Measurements from ENCODE around the gene DISP3.

Gene DISP3

DNA sequence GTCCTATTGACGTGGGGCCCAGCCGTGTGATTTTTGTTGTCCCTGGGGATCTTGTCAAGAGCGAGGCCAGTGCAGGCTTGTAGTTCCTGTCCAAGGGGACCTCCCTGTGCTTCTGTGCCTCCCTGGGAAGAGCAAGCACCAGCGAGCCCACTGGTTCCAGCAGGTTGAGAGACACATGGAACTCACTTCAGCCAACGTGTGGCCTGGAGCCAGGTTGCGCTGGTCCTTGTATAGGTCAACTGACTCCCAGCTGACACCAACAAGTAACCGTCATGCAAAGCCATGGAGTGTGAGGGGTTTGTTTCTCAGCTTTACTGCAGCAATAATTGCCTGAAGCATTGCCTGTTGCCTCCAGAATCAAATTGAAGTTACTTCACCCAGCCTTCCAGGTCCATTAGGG is 63.0 kb downstream of the DISP3 start:
- H3K27me3 ChIP-seq (ENCODE audit: control insufficient read depth, low read length), result no peaks in the 10 kb centered on the region
- H4K20me1 ChIP-seq (ENCODE audit: control insufficient read depth, insufficient read depth, low read depth, low read length), result no peaks in the 10 kb centered on the region
- no peak overlapping the region for H3K27ac ChIP-seq (ENCODE audit: low read depth, low read length)
- no peak for TF ChIP-seq EZH2phosphoT487 (IDR thresholded peaks at IDR 0.05; ENCODE audit: borderline replicate concordance, low read length)
- TF ChIP-seq, protein P1, sequence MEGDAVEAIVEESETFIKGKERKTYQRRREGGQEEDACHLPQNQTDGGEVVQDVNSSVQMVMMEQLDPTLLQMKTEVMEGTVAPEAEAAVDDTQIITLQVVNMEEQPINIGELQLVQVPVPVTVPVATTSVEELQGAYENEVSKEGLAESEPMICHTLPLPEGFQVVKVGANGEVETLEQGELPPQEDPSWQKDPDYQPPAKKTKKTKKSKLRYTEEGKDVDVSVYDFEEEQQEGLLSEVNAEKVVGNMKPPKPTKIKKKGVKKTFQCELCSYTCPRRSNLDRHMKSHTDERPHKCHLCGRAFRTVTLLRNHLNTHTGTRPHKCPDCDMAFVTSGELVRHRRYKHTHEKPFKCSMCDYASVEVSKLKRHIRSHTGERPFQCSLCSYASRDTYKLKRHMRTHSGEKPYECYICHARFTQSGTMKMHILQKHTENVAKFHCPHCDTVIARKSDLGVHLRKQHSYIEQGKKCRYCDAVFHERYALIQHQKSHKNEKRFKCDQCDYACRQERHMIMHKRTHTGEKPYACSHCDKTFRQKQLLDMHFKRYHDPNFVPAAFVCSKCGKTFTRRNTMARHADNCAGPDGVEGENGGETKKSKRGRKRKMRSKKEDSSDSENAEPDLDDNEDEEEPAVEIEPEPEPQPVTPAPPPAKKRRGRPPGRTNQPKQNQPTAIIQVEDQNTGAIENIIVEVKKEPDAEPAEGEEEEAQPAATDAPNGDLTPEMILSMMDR (IDR thresholded peaks at IDR 0.05; ENCODE audit: low read depth, low read length, poor library complexity, severe bottlenecking), result no peak
- no peaks in the 10 kb centered on the region for H3K4me1 ChIP-seq (ENCODE audit: control insufficient read depth, low read length)
- no peaks in the 10 kb centered on the region for H3F3A ChIP-seq (ENCODE audit: control insufficient read depth, insufficient read depth)
- H3K36me3 ChIP-seq (ENCODE audit: control insufficient read depth, low read length), result no peaks in the 10 kb centered on the region
- no peak overlapping the region for H3K4me2 ChIP-seq (ENCODE audit: low read length)
- no peaks in the 10 kb centered on the region for H3K9me3 ChIP-seq (ENCODE audit: control insufficient read depth, insufficient read depth, low read length)
- H3K4me3 ChIP-seq (ENCODE audit: low read length), result no peak overlapping the region
- H3K9me2 ChIP-seq (replicated peaks; ENCODE audit: control insufficient read depth, low read length), result no peaks in the 10 kb centered on the region
- H3K79me2 ChIP-seq (ENCODE audit: control insufficient read depth, low read length), result no peaks in the 10 kb centered on the region

DNA sequence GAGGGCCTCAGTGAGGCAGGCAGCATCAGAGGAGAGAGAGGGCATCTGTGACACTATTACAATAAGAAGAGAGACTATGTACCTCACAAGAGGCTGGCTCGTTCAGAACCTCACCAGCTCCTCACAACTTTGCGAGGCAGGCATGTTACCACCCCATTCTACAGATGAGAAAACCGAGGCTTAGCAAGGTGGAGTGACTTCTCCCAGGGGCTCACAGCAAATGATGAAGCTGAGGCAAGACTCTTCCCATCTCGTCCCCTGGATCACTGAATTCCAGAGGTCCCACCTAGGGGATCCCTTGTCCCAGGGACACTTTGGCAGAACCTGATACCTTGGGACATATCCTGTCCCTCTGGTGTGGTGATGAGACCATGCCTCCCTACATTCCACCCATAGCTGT is 64.4 kb downstream of the DISP3 start:
- TF ChIP-seq, protein P1 (IDR thresholded peaks at IDR 0.05; ENCODE audit: low read depth, low read length, poor library complexity, severe bottlenecking), result no peak
- TF ChIP-seq EZH2phosphoT487 (IDR thresholded peaks at IDR 0.05; ENCODE audit: borderline replicate concordance, low read length), result no peak
- Histone ChIP-seq H4K20me1 (ENCODE audit: control insufficient read depth, insufficient read depth, low read depth, low read length) (no peaks in the 10 kb centered on the region), H3K4me3 (ENCODE audit: low read length) (no peak overlapping the region), H3K4me2 (ENCODE audit: low read length) (no peak overlapping the region), H3K9me2 (replicated peaks; ENCODE audit: control insufficient read depth, low read length) (no peaks in the 10 kb centered on the region), H3K79me2 (ENCODE audit: control insufficient read depth, low read length) (no peaks in the 10 kb centered on the region), H3K9me3 (ENCODE audit: control insufficient read depth, insufficient read depth, low read length) (no peaks in the 10 kb centered on the region), H3F3A (ENCODE audit: control insufficient read depth, insufficient read depth) (no peaks in the 10 kb centered on the region), H3K36me3 (ENCODE audit: control insufficient read depth, low read length) (no peaks in the 10 kb centered on the region), H3K27ac (ENCODE audit: low read depth, low read length) (no peak overlapping the region), H3K4me1 (ENCODE audit: control insufficient read depth, low read length) (no peaks in the 10 kb centered on the region), H3K27me3 (ENCODE audit: control insufficient read depth, low read length) (no peaks in the 10 kb centered on the region)

DNA sequence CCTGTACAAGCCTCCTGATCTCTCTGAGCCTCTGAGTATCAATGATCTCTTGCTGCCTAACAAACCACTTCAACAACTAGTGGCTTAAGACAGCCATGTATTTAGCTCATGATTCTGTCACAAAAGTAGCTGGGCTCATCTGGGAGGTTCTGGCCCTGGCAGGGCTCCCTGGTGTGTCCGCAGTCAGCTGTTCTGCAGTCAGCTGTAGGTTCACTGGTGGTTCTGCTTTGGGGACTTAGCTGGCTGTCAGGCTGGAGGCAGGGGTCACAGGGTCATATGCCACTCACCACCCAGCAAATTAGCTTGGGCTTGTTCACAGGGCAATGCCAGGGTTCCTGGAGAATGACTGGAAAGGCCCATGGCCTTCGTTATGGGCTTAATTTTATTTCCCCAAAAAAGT is 64.8 kb downstream of the DISP3 start:
- Histone ChIP-seq H3K4me1 (ENCODE audit: control insufficient read depth, low read length) (no peaks in the 10 kb centered on the region), H4K20me1 (ENCODE audit: control insufficient read depth, insufficient read depth, low read depth, low read length) (no peaks in the 10 kb centered on the region), H3F3A (ENCODE audit: control insufficient read depth, insufficient read depth) (no peaks in the 10 kb centered on the region), H3K4me3 (ENCODE audit: low read length) (no peak overlapping the region), H3K27ac (ENCODE audit: low read depth, low read length) (no peak overlapping the region), H3K27me3 (ENCODE audit: control insufficient read depth, low read length) (no peaks in the 10 kb centered on the region), H3K9me3 (ENCODE audit: control insufficient read depth, insufficient read depth, low read length) (no peaks in the 10 kb centered on the region), H3K4me2 (ENCODE audit: low read length) (no peak overlapping the region), H3K36me3 (ENCODE audit: control insufficient read depth, low read length) (no peaks in the 10 kb centered on the region), H3K79me2 (ENCODE audit: control insufficient read depth, low read length) (no peaks in the 10 kb centered on the region), H3K9me2 (replicated peaks; ENCODE audit: control insufficient read depth, low read length) (no peaks in the 10 kb centered on the region)
- no peak for TF ChIP-seq EZH2phosphoT487 (IDR thresholded peaks at IDR 0.05; ENCODE audit: borderline replicate concordance, low read length)
- TF ChIP-seq, protein P1 (IDR thresholded peaks at IDR 0.05; ENCODE audit: low read depth, low read length, poor library complexity, severe bottlenecking), result no peak

GRCh38 chr1:11546456-11546855 is 67.5 kb downstream of the DISP3 start:
- Histone ChIP-seq H3K4me1 (ENCODE audit: control insufficient read depth, low read length) (no peaks in the 10 kb centered on the region), H3K36me3 (ENCODE audit: control insufficient read depth, low read length) (no peaks in the 10 kb centered on the region), H3K4me2 (ENCODE audit: low read length) (no peak overlapping the region), H3K9me2 (replicated peaks; ENCODE audit: control insufficient read depth, low read length) (no peaks in the 10 kb centered on the region), H3K27ac (ENCODE audit: low read depth, low read length) (no peak overlapping the region), H3K79me2 (ENCODE audit: control insufficient read depth, low read length) (no peaks in the 10 kb centered on the region), H3K9me3 (ENCODE audit: control insufficient read depth, insufficient read depth, low read length) (no peaks in the 10 kb centered on the region), H4K20me1 (ENCODE audit: control insufficient read depth, insufficient read depth, low read depth, low read length) (no peaks in the 10 kb centered on the region), H3K4me3 (ENCODE audit: low read length) (no peak overlapping the region), H3F3A (ENCODE audit: control insufficient read depth, insufficient read depth) (no peaks in the 10 kb centered on the region), H3K27me3 (ENCODE audit: control insufficient read depth, low read length) (peaks cover 6% of the 10 kb centered on the region; the same call in 1 of the 2 replicates)
- TF ChIP-seq, protein P1 (IDR thresholded peaks at IDR 0.05; ENCODE audit: low read depth, low read length, poor library complexity, severe bottlenecking), result no peak
- TF ChIP-seq EZH2phosphoT487 (IDR thresholded peaks at IDR 0.05; ENCODE audit: borderline replicate concordance, low read length), result no peak

All from DOHH2 (cell line).